ENCODE data around the gene CDH2.

The CDH2 gene

DNA sequence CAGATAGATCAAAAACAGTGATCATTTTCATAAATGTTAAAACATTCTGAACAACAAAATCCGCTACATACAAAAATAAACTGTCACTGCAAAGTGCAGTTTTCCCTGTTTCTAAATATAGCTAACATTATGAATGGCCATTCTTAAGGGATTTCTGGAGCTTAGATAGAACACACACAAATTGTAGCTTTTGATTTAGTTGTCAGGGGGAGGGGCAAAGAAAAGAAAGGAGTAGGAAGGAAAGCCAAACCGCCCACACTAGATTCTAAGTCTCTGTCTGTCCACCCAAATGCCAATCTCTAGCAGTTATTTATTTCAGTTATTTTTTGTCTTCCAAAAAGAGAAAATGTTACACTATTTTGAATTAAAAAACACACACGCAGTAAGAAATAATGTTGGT, 182.4 kb downstream of the CDH2 start:
- DNase-seq (ENCODE audit: low read depth): no peak

- DNase-seq (ENCODE audit: low read depth): no peak
These were observed 185.5 kb downstream of the CDH2 start for GRCh38 chr18:27991391-27991790.

DNA sequence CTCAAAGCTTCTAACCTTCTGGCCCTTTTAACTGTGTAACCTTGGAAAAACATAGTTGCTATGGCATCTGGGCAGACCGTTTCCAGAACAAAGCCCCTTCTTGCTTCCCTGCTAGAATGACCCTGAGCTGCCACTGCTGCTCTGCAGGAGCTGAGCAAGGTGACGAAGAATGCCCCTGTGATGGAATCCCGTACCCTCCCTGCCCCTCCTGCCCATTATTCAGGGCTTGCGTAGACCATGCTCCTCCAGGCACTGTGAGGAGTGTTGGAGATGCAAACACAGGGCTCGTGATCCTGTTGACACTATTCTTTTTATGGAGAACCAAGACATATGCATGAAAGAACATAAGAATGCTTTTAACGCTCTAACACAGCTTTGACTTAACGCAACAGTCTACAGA, 191.1 kb downstream of the CDH2 start:
- no peak for DNase-seq (ENCODE audit: low read depth)

GRCh38 chr18:27983780-27984179, 193.2 kb downstream of the CDH2 start:
- no peak for DNase-seq (ENCODE audit: low read depth)

DNA sequence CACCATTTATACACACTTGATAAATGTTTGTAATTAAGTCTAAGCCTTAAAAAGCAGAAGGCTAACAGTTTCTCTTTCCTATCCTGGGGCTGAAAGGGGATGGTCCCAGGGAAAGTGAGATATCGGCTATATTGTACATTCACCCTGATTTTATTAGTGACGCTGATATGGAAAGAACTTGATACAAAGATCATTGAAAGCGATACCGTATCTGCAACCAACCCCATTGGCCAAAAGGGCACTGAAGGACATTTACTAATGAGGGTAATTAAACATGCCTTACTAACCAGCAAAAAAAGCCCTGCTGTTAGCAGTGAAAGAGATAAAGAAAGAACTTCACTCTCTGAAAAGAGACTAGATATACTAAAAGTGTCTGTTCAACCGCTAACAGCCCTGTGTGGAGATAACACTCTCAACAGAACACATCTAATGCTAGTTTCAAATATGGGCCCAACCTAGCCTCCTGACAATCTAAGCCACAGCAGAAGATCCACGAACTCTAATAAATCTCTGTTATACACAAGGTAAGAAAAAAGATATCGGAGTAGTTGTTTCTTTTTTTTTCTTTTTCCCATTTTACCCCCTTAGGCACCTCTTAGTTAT, 200.0 kb downstream of the CDH2 start:
- no peak for DNase-seq (ENCODE audit: low read depth)

DNA sequence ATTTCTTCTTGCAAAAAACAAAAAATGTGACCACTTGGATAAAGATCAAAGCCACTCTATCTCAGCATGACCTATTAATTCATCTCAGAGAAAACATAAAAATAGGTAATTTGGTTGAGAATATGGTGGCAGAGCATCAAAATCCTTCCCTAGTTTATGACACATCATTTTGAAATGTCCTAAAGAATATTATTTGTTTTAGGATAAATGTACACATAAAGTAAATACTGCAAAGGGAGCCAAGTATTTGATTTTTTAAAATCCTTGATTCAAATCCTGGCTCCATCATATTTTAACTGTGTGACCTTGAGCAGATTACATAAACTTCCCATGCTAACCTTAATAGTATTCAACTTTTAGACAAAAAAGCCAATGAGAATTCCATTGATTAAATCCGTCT, 206.6 kb downstream of the CDH2 start:
- DNase-seq (ENCODE audit: low read depth): no peak

DNA sequence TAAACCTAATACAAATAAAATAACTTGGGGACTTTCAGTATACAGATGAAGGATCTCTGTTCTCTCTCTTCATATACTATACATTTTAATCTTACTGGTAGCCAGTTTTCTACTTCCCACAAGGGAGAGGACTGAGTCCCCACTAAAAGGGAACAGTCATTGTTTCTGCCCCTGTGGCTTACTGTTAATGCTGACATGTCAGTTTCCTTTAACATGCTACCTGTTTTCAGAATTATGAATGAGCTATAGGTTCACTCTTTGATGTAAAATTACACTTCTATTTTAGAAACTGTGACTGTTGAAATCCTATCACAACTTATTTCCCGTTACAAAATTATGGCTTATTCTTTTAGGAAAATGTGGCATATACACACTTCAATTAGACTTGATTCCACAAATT, 207.7 kb downstream of the CDH2 start:
- DNase-seq (ENCODE audit: low read depth): no peak

GRCh38 chr18:27967913-27968824, 208.8 kb downstream of the CDH2 start:
- DNase-seq (ENCODE audit: low read depth): no peak

DNA sequence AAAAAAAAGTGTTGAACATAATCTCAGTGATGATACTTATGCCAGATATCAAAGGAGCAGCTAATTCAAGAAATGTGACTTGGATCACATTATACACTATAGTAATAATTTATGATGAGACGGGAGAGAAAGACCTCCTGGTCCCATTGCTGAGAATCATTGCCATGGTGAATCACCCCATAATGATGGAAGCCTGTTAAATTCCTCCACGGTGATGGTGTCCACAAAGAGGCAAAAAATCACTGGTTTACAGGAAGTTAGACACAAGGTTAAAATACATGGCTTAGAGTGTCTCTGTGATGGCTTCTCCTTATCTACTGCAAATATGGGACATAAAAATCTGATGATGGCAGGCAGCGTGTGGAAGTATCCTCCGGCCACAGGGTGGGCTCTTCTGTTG, 210.0 kb downstream of the CDH2 start:
- DNase-seq (ENCODE audit: low read depth): no peak

DNA sequence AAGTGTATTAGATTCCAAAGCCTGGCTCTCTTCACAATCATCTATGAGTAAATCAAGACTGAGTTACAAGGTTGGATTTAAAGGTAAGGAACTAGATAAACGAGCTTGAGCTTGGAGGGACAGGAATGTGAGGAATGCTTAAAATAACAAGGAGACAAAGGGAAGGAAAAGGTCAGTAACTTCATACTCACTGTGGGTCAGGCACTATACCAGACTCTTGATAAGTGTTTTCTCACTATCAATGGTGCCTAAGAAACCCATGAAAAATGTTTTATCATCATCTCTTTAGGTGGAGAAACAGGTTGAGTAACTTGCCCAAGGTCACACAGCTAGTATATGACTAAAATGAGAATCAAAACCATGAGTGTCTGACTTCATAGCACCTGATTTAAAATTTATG, 212.1 kb downstream of the CDH2 start:
- DNase-seq (ENCODE audit: low read depth): no peak

GRCh38 chr18:27959101-27959500, 217.8 kb downstream of the CDH2 start:
- DNase-seq (ENCODE audit: low read depth): no peak

GRCh38 chr18:27956001-27956640, 220.8 kb downstream of the CDH2 start:
- DNase-seq (ENCODE audit: low read depth): no peak

- no peak for DNase-seq (ENCODE audit: low read depth)
These were observed 222.7 kb downstream of the CDH2 start for GRCh38 chr18:27954226-27954625.

DNA sequence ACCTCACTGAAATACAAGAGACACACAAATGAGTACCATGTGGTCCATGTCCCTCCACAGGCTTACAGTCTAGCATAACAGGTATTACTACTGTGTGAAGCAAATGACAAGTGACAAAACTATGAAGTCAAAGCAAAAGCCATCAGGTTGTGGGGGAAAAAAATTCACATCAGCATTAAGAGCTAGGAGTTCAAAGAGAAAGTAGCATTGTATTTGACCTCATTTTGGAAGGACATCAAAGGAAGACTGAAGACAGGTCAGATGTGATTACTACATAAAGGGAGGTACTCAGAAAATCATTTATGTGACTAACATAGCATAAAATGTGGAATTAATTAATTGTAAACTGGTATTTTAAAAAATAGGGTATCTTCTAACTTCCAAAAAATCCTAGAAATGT, 224.2 kb downstream of the CDH2 start:
- no peak for DNase-seq (ENCODE audit: low read depth)

DNA sequence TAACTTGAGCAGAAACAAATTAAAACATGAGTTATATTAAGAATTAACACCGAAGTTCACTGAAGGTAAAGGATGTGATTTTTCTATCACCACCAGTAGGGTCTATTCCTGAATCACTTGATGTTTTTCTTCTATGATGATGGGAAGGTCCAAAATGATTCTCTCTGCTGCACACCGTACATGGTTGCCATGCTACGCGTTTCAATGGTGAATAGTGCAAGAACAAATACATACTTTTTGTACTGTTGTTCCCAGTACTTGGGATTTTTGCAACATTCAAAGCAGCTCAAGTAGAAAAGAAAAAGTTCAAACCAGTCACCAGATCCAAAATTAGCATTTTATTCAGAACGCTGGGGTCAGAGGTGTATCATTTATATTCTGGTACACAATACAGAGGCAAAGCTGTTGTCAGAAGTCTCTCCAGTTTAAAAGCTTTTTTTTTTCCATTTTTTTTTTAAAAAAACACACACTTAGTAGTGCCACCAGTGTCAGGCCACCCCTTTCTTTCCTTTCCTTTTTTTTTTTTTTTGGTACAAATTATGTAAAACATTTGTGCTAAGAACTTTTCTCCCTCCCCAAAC, 226.2 kb downstream of the CDH2 start:
- no peak for DNase-seq (ENCODE audit: low read depth)

DNA sequence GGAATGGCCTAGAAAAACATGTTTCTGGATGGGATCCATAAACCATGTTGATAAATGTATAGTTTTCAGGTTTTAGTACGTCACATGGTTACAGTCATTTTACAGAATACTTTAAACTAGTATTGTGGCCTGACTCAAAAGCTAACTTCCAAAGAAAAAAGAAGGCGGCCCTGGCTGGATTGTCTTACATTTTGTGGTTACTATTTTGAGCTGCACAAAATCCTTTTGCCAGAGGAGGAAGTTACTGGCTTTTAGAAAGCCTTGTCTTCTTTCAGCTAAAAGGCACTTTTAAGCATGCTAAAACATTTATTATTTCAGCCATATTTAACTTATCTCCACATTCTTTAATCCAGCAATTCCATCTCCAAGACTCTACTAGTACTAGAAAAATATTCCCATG, 227.9 kb downstream of the CDH2 start:
- no peak for DNase-seq (ENCODE audit: low read depth)

GRCh38 chr18:27942706-27943105, 234.2 kb downstream of the CDH2 start:
- no peak for DNase-seq (ENCODE audit: low read depth)

GRCh38 chr18:27931535-27931934, 245.4 kb downstream of the CDH2 start:
- DNase-seq (ENCODE audit: low read depth): no peak

- no peak for DNase-seq (ENCODE audit: low read depth)
These were observed 254.2 kb downstream of the CDH2 start for GRCh38 chr18:27922780-27923179.

DNA sequence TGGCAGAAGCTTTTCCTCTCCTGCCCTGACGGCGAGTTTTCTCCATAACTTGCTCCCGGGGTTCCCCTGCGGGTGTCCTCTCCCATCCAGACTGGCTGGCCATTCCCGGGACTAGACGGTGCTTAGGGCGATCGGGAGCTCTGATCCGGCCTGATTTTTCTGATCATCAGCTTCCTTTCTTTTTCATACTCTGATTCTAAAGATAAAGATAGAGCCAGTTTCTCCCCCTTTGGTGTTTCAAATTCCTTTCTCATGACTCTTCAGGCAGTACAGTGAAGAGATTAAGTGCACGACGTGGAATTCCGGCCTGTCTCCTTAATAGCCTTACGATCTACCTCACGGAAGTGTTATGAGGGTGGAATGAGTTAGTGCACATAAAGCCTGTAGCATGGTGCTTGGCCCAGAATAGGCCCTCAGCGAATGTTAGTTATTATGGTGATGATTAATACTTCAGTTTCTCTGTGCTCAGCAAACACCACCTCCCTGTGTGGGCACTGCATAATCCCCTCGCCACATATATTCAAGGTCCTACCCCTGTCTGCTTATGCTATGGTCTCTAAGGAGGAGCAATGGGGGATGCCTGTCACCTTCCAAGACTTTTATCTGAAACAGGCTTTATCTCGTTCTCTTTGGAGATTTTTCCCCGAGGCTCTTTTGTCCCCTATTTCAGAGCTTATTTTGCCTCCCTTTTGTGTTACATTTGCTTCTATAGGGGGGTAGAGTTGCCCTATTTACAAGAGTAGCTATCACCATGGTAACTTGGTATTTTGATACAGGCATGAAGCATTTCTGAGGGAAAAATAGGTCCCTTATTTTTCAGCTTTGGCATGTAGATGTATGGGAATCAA, 254.8 kb downstream of the CDH2 start:
- DNase-seq (ENCODE audit: low read depth): no peak

GRCh38 chr18:27921392-27921791, 255.5 kb downstream of the CDH2 start:
- DNase-seq (ENCODE audit: low read depth): no peak

DNA sequence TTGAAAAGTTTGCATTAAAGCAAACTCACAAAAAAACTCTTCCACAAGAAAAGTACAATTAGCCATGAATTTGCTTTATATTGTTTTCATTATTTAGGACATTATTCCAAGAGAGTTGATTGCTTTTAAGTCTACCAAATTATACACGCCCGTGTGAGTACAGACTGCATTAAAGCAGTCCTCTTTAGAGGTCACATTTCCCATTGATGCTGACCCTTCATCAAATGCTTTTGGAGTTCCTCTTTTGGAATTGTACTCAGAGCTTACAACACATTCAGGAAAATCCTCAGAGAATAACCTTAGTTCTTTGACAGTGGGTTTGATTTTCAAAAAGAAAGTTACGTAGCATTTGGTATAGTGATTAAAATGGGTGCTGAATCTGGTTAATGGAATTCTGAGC, 256.1 kb downstream of the CDH2 start:
- DNase-seq (ENCODE audit: low read depth): no peak

Data from T-helper 22 cell (primary cell).